Upper lobe of left lung (tissue), 6 donors: Measurements from ENCODE around the gene DLX4. TPM values are rescaled to one million over a fixed set of nuclear protein-coding genes. Genes with fewer than 3 reads are reported as not detected.

Experiments
- ATAC-seq, 2 donors: fragments of 200-7000 bp; cut with Tn5 transposase; one replicate each; pipeline ENCODE4 v1.9.1; 2022; ENCODE audit warnings: mild to moderate bottlenecking in 2 of 2, moderate library complexity in 2 of 2; ENCODE audit not compliant: low FRiP score in 2 of 2
- DNase-seq, 2 donors: peaks; one replicate each; pipeline ENCODE4 v3.0.0-alpha.2; 2019 to 2020
- H3K27ac ChIP-seq, 4 donors: fragments of 200-600 bp; sonication (generic); one replicate each; pipeline ENCODE4 v1.5.1; 2016 to 2019
- H3K27me3 ChIP-seq, 4 donors: fragments of 200-600 bp; sonication (generic); one replicate each; pipeline ENCODE4 v1.5.1; 2017 to 2019
- H3K36me3 ChIP-seq, 4 donors: fragments of 200-600 bp; sonication (generic); one replicate each; pipeline ENCODE4 v1.5.1; 2016 to 2019
- H3K4me1 ChIP-seq, 4 donors: fragments of 200-600 bp; sonication (generic); one replicate each; pipeline ENCODE4 v1.5.1; 2018 to 2019
- H3K4me3 ChIP-seq, 4 donors: fragments of 200-600 bp; sonication (generic); one replicate each; pipeline ENCODE4 v1.5.1; 2017 to 2019; ENCODE audit warnings: mild to moderate bottlenecking in 2 of 4, moderate library complexity in 1 of 4
- H3K9me3 ChIP-seq, 4 donors: fragments of 200-600 bp; sonication (generic); one replicate each; pipeline ENCODE4 v1.5.1; 2018 to 2019
- EP300 ChIP-seq, 4 donors: sonication (generic); formaldehyde crosslinking; IDR thresholded peaks; one replicate each; pipeline ENCODE4 v1.5.1; 2017; ENCODE audit warnings: antibody characterized with exemption in 4 of 4, control low read depth in 2 of 4
- POLR2A ChIP-seq, 4 donors: fragments of 450-650 bp; IDR thresholded peaks; one replicate each; pipeline ENCODE4 v1.5.1; 2016 to 2017; ENCODE audit warnings: antibody characterized with exemption in 4 of 4, mild to moderate bottlenecking in 2 of 4
- POLR2AphosphoS5 ChIP-seq, 2 donors: sonication (generic); formaldehyde crosslinking; IDR thresholded peaks; one replicate each; pipeline ENCODE4 v1.5.1; 2017; ENCODE audit warnings: antibody characterized with exemption in 2 of 2
- whole genome bisulfite sequencing, 2 donors: methylation state at CpG; one replicate each; pipeline ENCODE4 v1.1.5; 2017 to 2018; 5-methylcytosine and 5-hydroxymethylcytosine counted together
- total RNA-seq, 6 donors: library from RNA; depleted of rRNA in 4 of 6; stranded (reverse); fragments of >200 nt in 4 of 6; gene quantifications; one replicate each; pipeline versions ENCODE4 v1.1.0 to v1.2.1, GENCODE V29; 2016 to 2021
- TF ChIP-seq, protein P1 (sequence below), 6 experiments: fragments of 450-650 bp in 4 of 6; fragments of 200-600 bp in 2 of 6; sonication (generic) in 2 of 6; IDR thresholded peaks; one replicate each; pipeline ENCODE4 v1.5.1; 2016 to 2019; ENCODE audit warnings: antibody characterized with exemption in 6 of 6
- donor health status: DM: no; HTN: no; CAD: no; lungs with moderate emphysema.
- donor health status: DM: no; HTN: yes; CAD: no; lungs with severe emphysema.

The DLX4 gene
- total RNA-seq, 6 donors from 2014 or later = 0.61 to 12.7 (median 2.5) TPM

DNA sequence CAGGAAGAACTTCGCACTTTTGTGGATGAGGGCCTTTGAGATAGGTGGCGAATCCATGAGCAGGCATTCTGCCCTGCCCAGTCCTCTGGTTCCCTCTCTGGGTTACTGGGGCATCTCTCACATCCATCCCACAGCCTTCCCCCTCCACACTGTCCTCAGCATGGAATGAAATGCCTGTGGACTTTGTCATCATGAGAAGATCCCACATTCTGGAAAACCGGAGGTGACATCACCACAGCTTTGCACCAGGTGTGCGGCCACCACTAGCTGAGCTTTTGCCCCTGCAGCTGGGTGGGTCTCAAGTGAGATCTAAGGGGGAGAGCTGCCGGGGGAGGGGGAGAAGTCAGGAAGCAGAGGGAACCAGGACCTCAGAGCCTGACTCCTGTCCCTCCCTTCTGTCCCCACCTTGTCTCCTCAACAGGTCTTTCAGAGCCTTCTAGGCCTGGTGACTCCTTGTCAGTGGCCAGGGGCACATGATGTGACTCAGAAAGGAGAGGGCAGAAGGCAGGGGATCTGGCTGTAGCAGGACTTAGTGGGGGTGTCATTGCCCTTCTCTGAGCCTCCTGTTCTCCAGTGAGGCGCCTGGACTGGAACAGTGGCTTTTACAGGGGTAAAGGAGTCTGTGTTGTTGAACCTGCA, 40.0 kb upstream of the DLX4 start:
- WGBS, 2 donors = 78 to 84% methylated on average over 4 to 6 of the region's 6 CpGs
- no peaks in the 10 kb centered on the region for H3K36me3 ChIP-seq
- ATAC-seq (no peak), DNase-seq (no peak)
- no peak overlapping the region for H3K4me3 ChIP-seq
- no peaks in the 10 kb centered on the region for H3K9me3 ChIP-seq
- H3K27me3 ChIP-seq = peaks cover 0 to 1% (median 0%) of the 10 kb centered on the region in 4 donors
- H3K4me1 ChIP-seq = no peaks in the 10 kb centered on the region
- TF ChIP-seq POLR2AphosphoS5 (IDR thresholded peaks at IDR 0.05) (no peak), EP300 (IDR thresholded peaks at IDR 0.05) (no peak), POLR2A (IDR thresholded peaks at IDR 0.05) (no peak)
- TF ChIP-seq, protein P1, sequence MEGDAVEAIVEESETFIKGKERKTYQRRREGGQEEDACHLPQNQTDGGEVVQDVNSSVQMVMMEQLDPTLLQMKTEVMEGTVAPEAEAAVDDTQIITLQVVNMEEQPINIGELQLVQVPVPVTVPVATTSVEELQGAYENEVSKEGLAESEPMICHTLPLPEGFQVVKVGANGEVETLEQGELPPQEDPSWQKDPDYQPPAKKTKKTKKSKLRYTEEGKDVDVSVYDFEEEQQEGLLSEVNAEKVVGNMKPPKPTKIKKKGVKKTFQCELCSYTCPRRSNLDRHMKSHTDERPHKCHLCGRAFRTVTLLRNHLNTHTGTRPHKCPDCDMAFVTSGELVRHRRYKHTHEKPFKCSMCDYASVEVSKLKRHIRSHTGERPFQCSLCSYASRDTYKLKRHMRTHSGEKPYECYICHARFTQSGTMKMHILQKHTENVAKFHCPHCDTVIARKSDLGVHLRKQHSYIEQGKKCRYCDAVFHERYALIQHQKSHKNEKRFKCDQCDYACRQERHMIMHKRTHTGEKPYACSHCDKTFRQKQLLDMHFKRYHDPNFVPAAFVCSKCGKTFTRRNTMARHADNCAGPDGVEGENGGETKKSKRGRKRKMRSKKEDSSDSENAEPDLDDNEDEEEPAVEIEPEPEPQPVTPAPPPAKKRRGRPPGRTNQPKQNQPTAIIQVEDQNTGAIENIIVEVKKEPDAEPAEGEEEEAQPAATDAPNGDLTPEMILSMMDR (IDR thresholded peaks at IDR 0.05) = no peak
- H3K27ac ChIP-seq = no peak overlapping the region

DNA sequence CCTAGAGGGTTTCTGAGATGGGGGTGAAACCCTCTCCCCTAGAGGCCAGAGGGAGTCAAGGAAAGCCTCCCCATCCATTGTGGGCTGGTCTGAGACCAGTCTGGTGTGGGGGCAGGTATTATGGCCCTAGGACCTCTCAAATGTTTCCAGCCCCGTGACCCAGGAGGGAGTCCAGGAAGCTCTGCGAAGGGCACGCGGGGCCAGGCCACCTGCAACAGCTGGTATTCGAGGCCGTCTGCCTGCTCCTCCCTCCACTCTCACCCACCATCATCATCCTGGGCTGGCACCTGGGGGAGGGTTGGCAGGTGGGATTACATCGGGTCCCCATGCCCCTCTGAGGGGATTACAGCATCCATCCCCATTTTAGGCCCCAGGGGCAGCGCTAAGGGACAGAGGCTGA, 38.1 kb upstream of the DLX4 start:
- 86 to 87% methylated on average over 6 to 8 of the region's 8 CpGs for WGBS, 2 donors
- no peaks in the 10 kb centered on the region for H3K9me3 ChIP-seq
- no peaks in the 10 kb centered on the region for H3K27me3 ChIP-seq
- no peak for ATAC-seq
- no peaks in the 10 kb centered on the region for H3K36me3 ChIP-seq
- no peak for TF ChIP-seq POLR2AphosphoS5 (IDR thresholded peaks at IDR 0.05)
- TF ChIP-seq, protein P1 (IDR thresholded peaks at IDR 0.05) = no peak
- TF ChIP-seq EP300 (IDR thresholded peaks at IDR 0.05) = no peak
- TF ChIP-seq POLR2A (IDR thresholded peaks at IDR 0.05) = no peak
- H3K4me1 ChIP-seq = no peaks in the 10 kb centered on the region
- H3K4me3 ChIP-seq = no peak overlapping the region
- no peak overlapping the region for H3K27ac ChIP-seq
- DNase-seq = peak in 1 of 2 donors; percentile 66

DNA sequence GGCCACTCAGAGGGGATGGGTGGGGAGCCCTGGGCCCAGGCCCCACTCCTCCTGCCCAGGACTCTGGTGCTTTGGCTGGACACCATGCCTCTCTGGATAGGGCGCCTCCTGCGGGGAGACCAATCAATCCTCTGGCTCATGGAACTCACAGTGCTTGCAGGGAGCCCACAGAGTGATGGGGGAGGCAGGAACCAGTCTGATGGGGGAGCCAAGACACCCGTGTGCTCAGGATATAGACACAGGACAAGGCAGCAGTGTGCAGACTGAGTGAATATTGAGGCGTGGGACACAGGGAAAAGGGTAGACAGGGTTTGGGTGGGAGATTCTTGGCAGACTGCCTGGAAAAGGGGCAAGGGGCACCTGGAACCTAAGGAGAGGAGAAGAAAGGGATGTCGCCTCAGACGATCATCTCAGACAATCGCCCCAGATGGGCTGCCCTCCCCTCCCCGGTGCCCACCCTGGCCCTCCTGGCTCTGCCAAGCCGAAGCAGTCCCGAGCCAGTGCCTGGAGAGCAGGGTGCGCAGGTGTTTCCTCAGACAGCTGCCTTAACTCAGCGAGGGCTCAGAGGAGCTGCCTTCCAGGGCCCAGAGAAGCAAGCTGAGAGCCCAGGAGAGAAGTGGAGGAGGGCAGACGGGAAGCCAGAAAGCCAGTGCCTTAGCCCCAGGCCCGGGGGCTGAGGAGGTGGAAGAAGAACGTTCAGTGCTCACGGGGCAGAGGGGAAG, 37.4 kb upstream of the DLX4 start:
- H3K27me3 ChIP-seq = no peaks in the 10 kb centered on the region
- H3K27ac ChIP-seq = no peak overlapping the region
- H3K4me3 ChIP-seq = no peak overlapping the region
- ATAC-seq = no peak
- TF ChIP-seq, protein P1 (IDR thresholded peaks at IDR 0.05) = no peak
- TF ChIP-seq EP300 (IDR thresholded peaks at IDR 0.05) (no peak), POLR2A (IDR thresholded peaks at IDR 0.05) (no peak), POLR2AphosphoS5 (IDR thresholded peaks at IDR 0.05) (no peak)
- no peaks in the 10 kb centered on the region for H3K9me3 ChIP-seq
- WGBS, 2 donors = 49 to 61% methylated on average over 14 to 15 of the region's 16 CpGs
- H3K4me1 ChIP-seq = no peaks in the 10 kb centered on the region
- H3K36me3 ChIP-seq = no peaks in the 10 kb centered on the region
- DNase-seq = no peak

DNA sequence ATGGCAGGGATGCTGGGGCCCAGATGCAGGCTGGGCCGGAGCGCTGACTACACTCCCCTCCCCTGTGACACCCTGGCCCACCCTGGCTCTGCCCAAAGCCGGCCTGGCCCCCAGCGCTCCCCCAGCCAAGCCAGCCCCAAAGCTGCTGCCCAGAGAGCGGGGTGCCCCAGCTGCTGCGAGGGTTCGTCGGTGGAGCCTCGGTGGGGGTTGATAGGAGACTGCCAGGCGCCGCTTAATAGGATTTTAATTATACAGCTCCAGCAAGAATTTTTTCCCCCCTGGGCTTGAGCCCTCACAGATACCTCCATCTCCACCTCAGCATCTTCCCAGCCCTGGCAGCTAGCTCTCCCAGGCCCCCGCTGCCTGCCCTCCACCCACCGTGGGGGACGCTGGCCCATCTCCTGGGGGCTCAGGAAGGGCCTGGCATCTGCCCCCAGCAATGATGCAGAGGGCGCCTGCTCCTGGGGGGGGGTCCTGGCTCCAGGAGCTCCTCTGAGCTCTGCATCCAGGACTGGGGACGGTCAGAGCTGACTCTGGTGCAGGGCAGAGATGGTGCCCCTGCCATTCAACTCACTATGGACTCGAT, 36.8 kb upstream of the DLX4 start:
- TF ChIP-seq, protein P1 (IDR thresholded peaks at IDR 0.05) = no peak
- no peak for TF ChIP-seq EP300 (IDR thresholded peaks at IDR 0.05)
- TF ChIP-seq POLR2AphosphoS5 (IDR thresholded peaks at IDR 0.05) = no peak
- TF ChIP-seq POLR2A (IDR thresholded peaks at IDR 0.05) = no peak
- H3K4me3 ChIP-seq = no peak overlapping the region
- WGBS, 2 donors = 81 to 83% methylated on average over 5 to 17 of the region's 17 CpGs
- DNase-seq = peak in 1 of 2 donors; percentile 58
- H3K27ac ChIP-seq = no peak overlapping the region
- no peaks in the 10 kb centered on the region for H3K9me3 ChIP-seq
- H3K27me3 ChIP-seq = no peaks in the 10 kb centered on the region
- no peak for ATAC-seq
- no peaks in the 10 kb centered on the region for H3K36me3 ChIP-seq
- H3K4me1 ChIP-seq = no peaks in the 10 kb centered on the region
